ENCODE data around the gene RARB. TPM values are rescaled to one million over a fixed set of nuclear protein-coding genes. Genes with fewer than 3 reads are reported as not detected.

Gene RARB
- total and polyA plus RNA-seq, 5 donors from 2014 or later, result 0.12 to 0.20 TPM; not detected in 3

- H3K27ac Mint-ChIP-seq, result no peak overlapping the region
- no peaks in the 10 kb centered on the region for H3K36me3 Mint-ChIP-seq
- Histone ChIP-seq H3K27me3 (ENCODE audit: control insufficient read depth, insufficient read depth, low read length) (no peaks in the 10 kb centered on the region), H3K27ac (ENCODE audit: insufficient read depth, low read length, poor library complexity, severe bottlenecking) (no peak overlapping the region), H3K4me1 (ENCODE audit: control insufficient read depth, insufficient read depth, low read length, poor library complexity, severe bottlenecking) (no peaks in the 10 kb centered on the region), H3K36me3 (ENCODE audit: control insufficient read depth, insufficient read depth, low read length) (peaks cover 14% of the 10 kb centered on the region), H3K9me3 (ENCODE audit: control insufficient read depth in 2 of 2, low read length in 2 of 2) (no peaks in the 10 kb centered on the region), H3K4me3 (ENCODE audit: low read depth, low read length) (no peak overlapping the region)
- peaks cover 0 to 2% (median 0%) of the 10 kb centered on the region in 7 donors for H3K9me3 Mint-ChIP-seq
- DNase-seq, result no peak
- ATAC-seq (ENCODE audit: low read depth in 2 of 2), result no peak
- no peak overlapping the region for H3K4me3 Mint-ChIP-seq
- peaks cover 0 to 6% (median 5%) of the 10 kb centered on the region in 4 donors for H3K4me1 Mint-ChIP-seq
- no peaks in the 10 kb centered on the region for H3K27me3 Mint-ChIP-seq
Measured at GRCh38 chr3:25592510-25592968, 164.5 kb downstream of the RARB start.

- ATAC-seq (ENCODE audit: low read depth in 2 of 2) (no peak), DNase-seq (no peak)
- no peaks in the 10 kb centered on the region for H3K36me3 Mint-ChIP-seq
- H3K9me3 ChIP-seq (ENCODE audit: control insufficient read depth in 2 of 2, low read length in 2 of 2), result no peaks in the 10 kb centered on the region
- H3K4me1 Mint-ChIP-seq, result peaks cover 0 to 6% (median 5%) of the 10 kb centered on the region in 4 donors
- H3K27ac ChIP-seq (ENCODE audit: insufficient read depth, low read length, poor library complexity, severe bottlenecking), result no peak overlapping the region
- peaks cover 17% of the 10 kb centered on the region for H3K36me3 ChIP-seq (ENCODE audit: control insufficient read depth, insufficient read depth, low read length)
- no peaks in the 10 kb centered on the region for H3K27me3 Mint-ChIP-seq
- H3K27me3 ChIP-seq (ENCODE audit: control insufficient read depth, insufficient read depth, low read length), result no peaks in the 10 kb centered on the region
- no peaks in the 10 kb centered on the region for H3K4me1 ChIP-seq (ENCODE audit: control insufficient read depth, insufficient read depth, low read length, poor library complexity, severe bottlenecking)
- H3K4me3 Mint-ChIP-seq, result no peak overlapping the region
- peaks cover 0 to 2% (median 0%) of the 10 kb centered on the region in 7 donors for H3K9me3 Mint-ChIP-seq
- no peak overlapping the region for H3K4me3 ChIP-seq (ENCODE audit: low read depth, low read length)
- peak overlapping the region in 1 of 3 donors; percentile 81 for H3K27ac Mint-ChIP-seq
Measured at GRCh38 chr3:25593001-25593400, 164.9 kb downstream of the RARB start.

DNA sequence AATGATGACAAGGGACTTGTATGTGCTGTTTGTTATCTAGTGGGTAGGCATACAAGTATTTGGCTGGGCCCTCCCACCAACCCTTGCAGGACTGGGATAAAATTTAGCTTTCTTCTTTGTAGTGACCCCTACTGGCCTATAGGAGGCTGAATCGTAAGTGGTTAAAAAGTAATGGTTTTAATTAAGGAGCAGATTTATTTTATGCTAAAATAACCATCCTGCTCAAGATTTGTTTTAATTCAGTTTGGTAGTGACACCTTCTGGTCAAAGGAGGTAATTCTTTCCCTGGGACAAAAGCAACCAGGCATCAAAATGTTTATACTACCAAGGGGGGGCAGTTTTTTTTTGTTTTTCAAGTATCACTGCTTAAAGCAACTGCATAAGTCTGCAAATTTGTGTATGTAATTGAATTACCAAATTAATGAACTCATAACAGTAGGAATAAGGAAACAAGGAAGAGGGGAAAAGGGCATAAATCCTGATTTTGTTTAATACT lies 166.0 kb downstream of the RARB start:
- DNase-seq, result peak in 2 of 3 donors; percentile 30 to 57
- Histone ChIP-seq H3K27me3 (ENCODE audit: control insufficient read depth, insufficient read depth, low read length) (no peaks in the 10 kb centered on the region), H3K4me1 (ENCODE audit: control insufficient read depth, insufficient read depth, low read length, poor library complexity, severe bottlenecking) (no peaks in the 10 kb centered on the region), H3K9me3 (ENCODE audit: control insufficient read depth in 2 of 2, low read length in 2 of 2) (no peaks in the 10 kb centered on the region), H3K4me3 (ENCODE audit: low read depth, low read length) (no peak overlapping the region), H3K27ac (ENCODE audit: insufficient read depth, low read length, poor library complexity, severe bottlenecking) (no peak overlapping the region), H3K36me3 (ENCODE audit: control insufficient read depth, insufficient read depth, low read length) (peaks cover 28% of the 10 kb centered on the region)
- H3K27ac Mint-ChIP-seq, result no peak overlapping the region
- peaks cover 5% of the 10 kb centered on the region for H3K36me3 Mint-ChIP-seq
- H3K27me3 Mint-ChIP-seq, result no peaks in the 10 kb centered on the region
- peaks cover 0 to 6% (median 5%) of the 10 kb centered on the region in 4 donors for H3K4me1 Mint-ChIP-seq
- H3K4me3 Mint-ChIP-seq, result no peak overlapping the region
- ATAC-seq (ENCODE audit: low read depth in 2 of 2), result peak; percentile 28 to 32
- no peaks in the 10 kb centered on the region for H3K9me3 Mint-ChIP-seq

GRCh38 chr3:25597535-25598101 lies 169.6 kb downstream of the RARB start:
- H3K27ac ChIP-seq (ENCODE audit: insufficient read depth, low read length, poor library complexity, severe bottlenecking), result no peak overlapping the region
- H3K4me3 ChIP-seq (ENCODE audit: low read depth, low read length), result no peak overlapping the region
- H3K27me3 Mint-ChIP-seq, result no peaks in the 10 kb centered on the region
- no peaks in the 10 kb centered on the region for H3K9me3 ChIP-seq (ENCODE audit: control insufficient read depth in 2 of 2, low read length in 2 of 2)
- H3K27me3 ChIP-seq (ENCODE audit: control insufficient read depth, insufficient read depth, low read length), result no peaks in the 10 kb centered on the region
- H3K9me3 Mint-ChIP-seq, result no peaks in the 10 kb centered on the region
- H3K36me3 ChIP-seq (ENCODE audit: control insufficient read depth, insufficient read depth, low read length), result peaks cover 56% of the 10 kb centered on the region
- ATAC-seq (ENCODE audit: low read depth in 2 of 2), result no peak
- no peak for DNase-seq
- no peaks in the 10 kb centered on the region for H3K4me1 ChIP-seq (ENCODE audit: control insufficient read depth, insufficient read depth, low read length, poor library complexity, severe bottlenecking)
- H3K27ac Mint-ChIP-seq, result peak overlapping the region in 1 of 3 donors; percentile 66
- H3K36me3 Mint-ChIP-seq, result peaks cover 26% of the 10 kb centered on the region
- no peak overlapping the region for H3K4me3 Mint-ChIP-seq
- H3K4me1 Mint-ChIP-seq, result peaks cover 0 to 6% (median 5%) of the 10 kb centered on the region in 4 donors

DNA sequence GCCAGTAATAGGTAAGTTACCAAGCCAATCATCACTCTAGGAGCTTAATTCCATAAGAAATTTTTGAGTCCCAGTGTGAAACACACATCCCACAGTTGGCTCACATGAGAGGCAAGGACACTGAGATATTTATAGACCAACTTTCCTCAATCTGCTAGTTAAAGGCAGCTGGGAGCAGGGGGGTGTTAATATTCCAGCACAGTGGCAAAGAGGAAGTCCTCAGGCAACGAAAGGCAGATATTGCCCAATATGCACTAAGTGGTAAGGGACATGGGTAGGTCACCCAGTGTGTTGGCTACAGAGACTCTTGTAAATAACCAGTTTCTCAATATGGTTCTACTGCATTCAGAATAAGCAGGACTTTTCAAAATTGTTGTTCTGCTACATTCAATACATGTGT lies 175.6 kb downstream of the RARB start:
- H3K27me3 ChIP-seq (ENCODE audit: control insufficient read depth, insufficient read depth, low read length), result no peaks in the 10 kb centered on the region
- peaks cover 60% of the 10 kb centered on the region for H3K36me3 Mint-ChIP-seq
- H3K4me3 Mint-ChIP-seq, result no peak overlapping the region
- peaks cover 89% of the 10 kb centered on the region for H3K36me3 ChIP-seq (ENCODE audit: control insufficient read depth, insufficient read depth, low read length)
- no peaks in the 10 kb centered on the region for H3K4me1 ChIP-seq (ENCODE audit: control insufficient read depth, insufficient read depth, low read length, poor library complexity, severe bottlenecking)
- peak in 1 of 2 donors; percentile 28 for ATAC-seq (ENCODE audit: low read depth in 2 of 2)
- H3K4me1 Mint-ChIP-seq, result peaks cover 0 to 4% (median 2%) of the 10 kb centered on the region in 4 donors
- no peak for DNase-seq
- no peaks in the 10 kb centered on the region for H3K9me3 ChIP-seq (ENCODE audit: control insufficient read depth in 2 of 2, low read length in 2 of 2)
- no peak overlapping the region for H3K27ac ChIP-seq (ENCODE audit: insufficient read depth, low read length, poor library complexity, severe bottlenecking)
- no peak overlapping the region for H3K4me3 ChIP-seq (ENCODE audit: low read depth, low read length)
- no peaks in the 10 kb centered on the region for H3K27me3 Mint-ChIP-seq
- H3K27ac Mint-ChIP-seq, result peak overlapping the region in 2 of 3 donors; percentile 20 to 74
- no peaks in the 10 kb centered on the region for H3K9me3 Mint-ChIP-seq

- Histone ChIP-seq H3K27ac (ENCODE audit: insufficient read depth, low read length, poor library complexity, severe bottlenecking) (no peak overlapping the region), H3K9me3 (ENCODE audit: control insufficient read depth in 2 of 2, low read length in 2 of 2) (no peaks in the 10 kb centered on the region), H3K4me1 (ENCODE audit: control insufficient read depth, insufficient read depth, low read length, poor library complexity, severe bottlenecking) (no peaks in the 10 kb centered on the region), H3K27me3 (ENCODE audit: control insufficient read depth, insufficient read depth, low read length) (no peaks in the 10 kb centered on the region), H3K4me3 (ENCODE audit: low read depth, low read length) (no peak overlapping the region), H3K36me3 (ENCODE audit: control insufficient read depth, insufficient read depth, low read length) (peaks cover 89% of the 10 kb centered on the region)
- no peak for ATAC-seq (ENCODE audit: low read depth in 2 of 2)
- no peak overlapping the region for H3K4me3 Mint-ChIP-seq
- H3K27ac Mint-ChIP-seq, result peak overlapping the region; percentile 6 to 75 (median 23)
- no peaks in the 10 kb centered on the region for H3K27me3 Mint-ChIP-seq
- peaks cover 0 to 4% (median 2%) of the 10 kb centered on the region in 4 donors for H3K4me1 Mint-ChIP-seq
- DNase-seq, result no peak
- H3K36me3 Mint-ChIP-seq, result peaks cover 55% of the 10 kb centered on the region
- no peaks in the 10 kb centered on the region for H3K9me3 Mint-ChIP-seq
Measured at GRCh38 chr3:25604107-25604805, 176.2 kb downstream of the RARB start.

DNA sequence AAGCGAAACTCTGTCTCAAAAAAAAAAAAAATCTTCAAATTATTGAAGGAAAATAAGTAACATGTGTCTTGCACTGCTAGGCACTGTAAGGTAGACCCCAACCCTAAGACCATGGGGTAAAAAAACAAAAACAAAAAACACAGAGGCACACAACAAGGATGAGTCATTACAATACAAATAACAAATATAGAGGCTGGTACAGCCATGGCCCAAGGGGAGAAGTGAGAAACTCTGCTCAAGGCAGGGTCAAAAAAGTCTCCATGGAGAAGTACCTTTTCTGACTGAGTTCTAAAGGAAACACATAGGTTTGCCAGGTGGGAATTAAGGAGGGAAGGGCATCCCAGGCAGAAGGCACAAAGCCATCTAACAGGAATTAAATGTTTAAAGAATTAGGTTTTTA lies 182.1 kb downstream of the RARB start:
- Histone ChIP-seq H3K36me3 (ENCODE audit: control insufficient read depth, insufficient read depth, low read length) (peaks cover 94% of the 10 kb centered on the region), H3K4me3 (ENCODE audit: low read depth, low read length) (no peak overlapping the region), H3K4me1 (ENCODE audit: control insufficient read depth, insufficient read depth, low read length, poor library complexity, severe bottlenecking) (peaks cover 5% of the 10 kb centered on the region), H3K27me3 (ENCODE audit: control insufficient read depth, insufficient read depth, low read length) (no peaks in the 10 kb centered on the region), H3K9me3 (ENCODE audit: control insufficient read depth in 2 of 2, low read length in 2 of 2) (no peaks in the 10 kb centered on the region), H3K27ac (ENCODE audit: insufficient read depth, low read length, poor library complexity, severe bottlenecking) (no peak overlapping the region)
- DNase-seq (no peak), ATAC-seq (ENCODE audit: low read depth in 2 of 2) (no peak)
- Mint-ChIP-seq H3K36me3 (peaks cover 53% of the 10 kb centered on the region), H3K9me3 (no peaks in the 10 kb centered on the region), H3K4me3 (no peak overlapping the region), H3K27ac (peak overlapping the region; percentile 55 to 85 (median 61)), H3K4me1 (peaks cover 2 to 12% (median 9%) of the 10 kb centered on the region in 4 donors), H3K27me3 (no peaks in the 10 kb centered on the region)

All from CD4-positive, CD25-positive, alpha-beta regulatory T cell (primary cell).